DND-41 (cell line): ENCODE results near the gene WAC.

ENCODE experiments used
- ATAC-seq: fragments of 200-7000 bp; cut with Tn5 transposase; 3 replicates; pipeline ENCODE4 v1.9.1; 2021; ENCODE audit warnings: low read depth; ENCODE audit not compliant: insufficient read depth
- DNase-seq: peaks from one replicate; pipeline ENCODE4 v3.0.0-alpha.2; 2020
- H2AFZ ChIP-seq: 2 replicates; pipeline ENCODE4 v1.6.0; 2012; ENCODE audit warnings: low read depth, low read length
- H3K27ac ChIP-seq: 2 replicates; pipeline ENCODE4 v1.5.1; 2012; ENCODE audit warnings: low read length, inconsistent platforms
- H3K27me3 ChIP-seq: fragments of 200-600 bp; sonication (generic); 2 replicates; pipeline ENCODE4 v1.6.0; 2012; ENCODE audit warnings: low read length, mild to moderate bottlenecking, inconsistent platforms; ENCODE audit not compliant: insufficient read depth, poor library complexity
- H3K36me3 ChIP-seq: 2 replicates; pipeline ENCODE4 v1.5.1; 2012; ENCODE audit warnings: low read length, inconsistent platforms; ENCODE audit not compliant: insufficient read depth
- H3K4me1 ChIP-seq: 2 replicates; pipeline ENCODE4 v1.5.1; 2012; ENCODE audit warnings: mild to moderate bottlenecking, low read length; ENCODE audit not compliant: insufficient read depth
- H3K4me2 ChIP-seq: 2 replicates; pipeline ENCODE4 v1.6.0; 2012; ENCODE audit warnings: mild to moderate bottlenecking, moderate library complexity, low read length, inconsistent platforms; ENCODE audit not compliant: insufficient read depth
- H3K4me3 ChIP-seq, 2 experiments: fragments of 200-600 bp in 1 of 2; shearing (Covaris generic) in 1 of 2; 2 replicates each; pipeline ENCODE4 v1.5.1; 2012 to 2016; ENCODE audit warnings: inconsistent platforms in 2 of 2, low read length in 2 of 2, mild to moderate bottlenecking in 2 of 2, low read depth in 1 of 2, moderate library complexity in 1 of 2
- H3K79me2 ChIP-seq: 2 replicates; pipeline ENCODE4 v1.6.0; 2012; ENCODE audit warnings: low read length, inconsistent platforms; ENCODE audit not compliant: insufficient read depth
- H3K9ac ChIP-seq: 2 replicates; pipeline ENCODE4 v1.6.0; 2012; ENCODE audit warnings: low read depth, mild to moderate bottlenecking, inconsistent platforms, low read length, moderate library complexity
- H3K9me3 ChIP-seq: 2 replicates; pipeline ENCODE4 v1.5.1; 2012; ENCODE audit warnings: low read length, moderate library complexity, mild to moderate bottlenecking, inconsistent platforms; ENCODE audit not compliant: insufficient read depth, severe bottlenecking
- H4K20me1 ChIP-seq: 2 replicates; pipeline ENCODE4 v1.6.0; 2012; ENCODE audit warnings: low read length; ENCODE audit not compliant: insufficient read depth
- EZH2 ChIP-seq: IDR thresholded peaks from 3 replicates; pipeline ENCODE4 v1.6.1; 2012; ENCODE audit warnings: borderline replicate concordance, low read depth, mild to moderate bottlenecking, moderate library complexity, low read length, inconsistent platforms; ENCODE audit not compliant: severe bottlenecking
- TF ChIP-seq, protein P1 (sequence below): IDR thresholded peaks from 2 replicates; pipeline ENCODE4 v1.5.1; 2012; ENCODE audit warnings: borderline replicate concordance, low read length, moderate library complexity, mild to moderate bottlenecking; ENCODE audit not compliant: poor library complexity, severe bottlenecking; ENCODE audit errors: extremely low read depth

WAC gene

DNA sequence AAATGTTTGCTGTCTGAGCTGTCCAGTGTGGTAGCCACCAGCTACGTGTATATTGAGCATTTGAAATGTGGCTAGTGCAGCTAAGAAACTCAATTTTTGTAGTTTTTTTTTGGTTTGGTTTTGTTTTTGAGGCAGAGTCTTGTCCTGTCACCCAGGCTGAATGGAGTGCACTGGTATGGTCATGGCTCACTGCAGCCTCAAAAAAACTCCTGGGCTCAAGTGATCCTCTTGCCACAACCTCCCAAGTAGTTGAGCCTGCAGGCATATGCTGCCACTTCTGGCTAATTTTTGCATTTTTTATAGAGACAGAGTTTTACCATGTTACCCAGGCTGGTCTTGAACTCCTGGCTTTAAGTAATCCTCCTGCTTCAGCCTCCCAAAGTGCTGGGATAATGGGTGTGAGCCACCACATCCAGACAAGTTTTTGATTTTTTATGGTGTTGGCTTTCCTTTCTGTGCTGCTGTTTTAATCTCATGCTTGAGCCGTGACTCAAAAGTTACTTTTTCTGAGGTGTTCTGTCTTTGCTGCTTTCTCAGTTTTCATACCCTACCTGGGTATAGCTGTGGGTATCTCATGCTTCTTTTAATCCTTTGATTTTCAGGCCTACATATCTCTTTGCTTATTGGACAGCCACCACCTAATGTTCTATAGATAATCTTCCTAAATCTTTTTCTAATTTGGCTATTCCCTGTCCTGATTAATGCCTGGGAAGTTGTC lies 16.0 kb downstream of the WAC start:
- no peak for ATAC-seq
- peaks cover 79% of the 10 kb centered on the region for H4K20me1 ChIP-seq
- 0 out of 2 replicates have a peak, but pooled peaks cover 4% of the 10 kb centered on the region for H3K4me1 ChIP-seq
- H3K4me2 ChIP-seq: no peak overlapping the region
- peaks cover 86% of the 10 kb centered on the region for H3K36me3 ChIP-seq
- TF ChIP-seq, protein P1, sequence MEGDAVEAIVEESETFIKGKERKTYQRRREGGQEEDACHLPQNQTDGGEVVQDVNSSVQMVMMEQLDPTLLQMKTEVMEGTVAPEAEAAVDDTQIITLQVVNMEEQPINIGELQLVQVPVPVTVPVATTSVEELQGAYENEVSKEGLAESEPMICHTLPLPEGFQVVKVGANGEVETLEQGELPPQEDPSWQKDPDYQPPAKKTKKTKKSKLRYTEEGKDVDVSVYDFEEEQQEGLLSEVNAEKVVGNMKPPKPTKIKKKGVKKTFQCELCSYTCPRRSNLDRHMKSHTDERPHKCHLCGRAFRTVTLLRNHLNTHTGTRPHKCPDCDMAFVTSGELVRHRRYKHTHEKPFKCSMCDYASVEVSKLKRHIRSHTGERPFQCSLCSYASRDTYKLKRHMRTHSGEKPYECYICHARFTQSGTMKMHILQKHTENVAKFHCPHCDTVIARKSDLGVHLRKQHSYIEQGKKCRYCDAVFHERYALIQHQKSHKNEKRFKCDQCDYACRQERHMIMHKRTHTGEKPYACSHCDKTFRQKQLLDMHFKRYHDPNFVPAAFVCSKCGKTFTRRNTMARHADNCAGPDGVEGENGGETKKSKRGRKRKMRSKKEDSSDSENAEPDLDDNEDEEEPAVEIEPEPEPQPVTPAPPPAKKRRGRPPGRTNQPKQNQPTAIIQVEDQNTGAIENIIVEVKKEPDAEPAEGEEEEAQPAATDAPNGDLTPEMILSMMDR: no peak
- no peak for TF ChIP-seq EZH2
- no peak for DNase-seq
- H3K27ac ChIP-seq: no peak overlapping the region
- peaks cover 99% of the 10 kb centered on the region for H3K79me2 ChIP-seq
- no peaks in the 10 kb centered on the region for H3K9me3 ChIP-seq
- H2AFZ ChIP-seq: no peak overlapping the region
- no peaks in the 10 kb centered on the region for H3K27me3 ChIP-seq
- no peak overlapping the region for H3K4me3 ChIP-seq
- no peak overlapping the region for H3K9ac ChIP-seq

DNA sequence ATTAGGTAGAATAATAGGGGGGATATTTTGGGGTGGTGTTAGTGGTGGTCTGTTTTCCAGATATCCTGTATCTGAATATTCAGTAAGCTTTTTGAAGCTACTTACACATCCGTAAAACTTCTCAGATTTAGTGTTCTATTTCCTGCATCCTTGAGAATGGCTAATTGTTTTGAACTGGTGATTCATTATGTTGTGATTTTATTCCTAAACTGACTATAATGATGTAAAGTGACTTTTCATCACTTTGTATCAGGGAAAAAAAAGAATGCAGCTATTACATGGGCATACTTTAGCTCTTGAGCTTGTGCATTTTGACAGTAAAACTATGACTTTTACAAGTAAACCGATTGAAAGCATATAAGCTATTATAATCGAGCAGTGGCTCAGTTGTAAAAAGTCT lies 18.2 kb downstream of the WAC start:
- peaks cover 99% of the 10 kb centered on the region for H3K79me2 ChIP-seq
- no peaks in the 10 kb centered on the region for H3K27me3 ChIP-seq
- no peak for TF ChIP-seq EZH2
- no peak overlapping the region for H3K4me3 ChIP-seq
- ATAC-seq (no peak), DNase-seq (no peak)
- 0 out of 2 replicates have a peak, but pooled peaks cover under 1% of the 10 kb centered on the region for H3K4me1 ChIP-seq
- no peak overlapping the region for H3K27ac ChIP-seq
- no peak overlapping the region for H3K9ac ChIP-seq
- no peak overlapping the region for H2AFZ ChIP-seq
- H3K9me3 ChIP-seq: no peaks in the 10 kb centered on the region
- peaks cover 79% of the 10 kb centered on the region for H4K20me1 ChIP-seq
- H3K4me2 ChIP-seq: no peak overlapping the region
- peaks cover 87% of the 10 kb centered on the region for H3K36me3 ChIP-seq

DNA sequence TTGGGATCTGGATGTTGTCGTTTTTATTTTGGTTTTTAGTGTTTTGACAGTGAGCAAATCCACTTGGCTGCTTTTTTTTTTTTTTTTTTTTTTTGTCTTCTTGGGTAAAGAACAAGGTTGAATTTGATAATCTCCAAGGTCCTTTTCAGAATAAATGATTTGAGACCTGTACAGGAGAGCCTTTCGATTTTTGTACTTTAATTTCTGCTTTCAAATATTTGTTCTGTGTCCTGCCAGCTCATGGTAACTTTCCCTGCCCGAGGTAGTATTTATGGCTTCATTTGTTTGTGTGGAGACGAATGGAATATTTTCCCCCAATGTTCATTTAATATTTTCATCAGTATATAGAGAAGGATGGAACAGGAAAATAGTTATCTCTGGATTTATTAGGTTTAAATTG lies 19.9 kb downstream of the WAC start:
- DNase-seq: no peak
- peaks cover 86% of the 10 kb centered on the region for H4K20me1 ChIP-seq
- H3K27me3 ChIP-seq: no peaks in the 10 kb centered on the region
- no peak overlapping the region for H3K4me3 ChIP-seq
- H3K9me3 ChIP-seq: no peaks in the 10 kb centered on the region
- H3K4me1 ChIP-seq: no peaks in the 10 kb centered on the region
- no peak overlapping the region for H2AFZ ChIP-seq
- no peak overlapping the region for H3K27ac ChIP-seq
- peaks cover 99% of the 10 kb centered on the region for H3K79me2 ChIP-seq
- TF ChIP-seq EZH2: no peak
- TF ChIP-seq, protein P1: no peak
- H3K4me2 ChIP-seq: no peak overlapping the region
- H3K9ac ChIP-seq: no peak overlapping the region
- H3K36me3 ChIP-seq: peaks cover 92% of the 10 kb centered on the region
- no peak for ATAC-seq

DNA sequence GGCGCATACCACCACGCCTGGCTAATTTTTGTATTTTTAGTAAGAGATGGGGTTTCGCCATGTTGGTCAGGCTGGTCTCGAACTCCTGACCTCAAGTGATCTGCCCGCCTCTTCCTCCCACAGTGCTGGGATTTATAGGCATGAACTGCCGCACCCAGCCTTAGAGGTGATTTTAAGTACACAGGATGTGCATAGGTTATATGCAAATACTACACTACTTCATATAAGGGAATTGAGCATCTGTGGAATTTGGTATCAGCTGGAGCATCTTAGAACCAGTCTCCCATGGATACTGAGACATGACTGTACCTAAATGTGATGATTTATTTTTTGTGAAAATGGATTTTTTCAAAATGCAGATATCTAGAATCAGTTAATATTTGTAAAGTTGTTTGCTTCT lies 21.1 kb downstream of the WAC start:
- H3K4me3 ChIP-seq: no peak overlapping the region
- H3K9ac ChIP-seq: no peak overlapping the region
- peaks cover 100% of the 10 kb centered on the region for H3K79me2 ChIP-seq
- ATAC-seq (no peak), DNase-seq (no peak)
- H3K27me3 ChIP-seq: no peaks in the 10 kb centered on the region
- no peak overlapping the region for H2AFZ ChIP-seq
- TF ChIP-seq EZH2: no peak
- TF ChIP-seq, protein P1: no peak
- H3K4me2 ChIP-seq: no peak overlapping the region
- H3K4me1 ChIP-seq: no peaks in the 10 kb centered on the region
- peaks cover 93% of the 10 kb centered on the region for H3K36me3 ChIP-seq
- no peaks in the 10 kb centered on the region for H3K9me3 ChIP-seq
- H3K27ac ChIP-seq: no peak overlapping the region
- peaks cover 90% of the 10 kb centered on the region for H4K20me1 ChIP-seq
